ENCODE data around the gene PAX3.

Gene PAX3

GRCh38 chr2:222242532-222242931, 56.3 kb downstream of the PAX3 start:
- TF ChIP-seq GABPA (IDR thresholded peaks at IDR 0.05; ENCODE audit: low read depth) (no peak), SPI1 (IDR thresholded peaks at IDR 0.05; ENCODE audit: borderline replicate concordance, low read depth) (no peak), POLR2AphosphoS5 (IDR thresholded peaks at IDR 0.05; ENCODE audit: low read depth) (no peak), CTCF (IDR thresholded peaks at IDR 0.05; ENCODE audit: insufficient read depth, low read length) (no peak), REST (IDR thresholded peaks at IDR 0.05; ENCODE audit: insufficient replicate concordance, low read depth) (no peak)
- Histone ChIP-seq H3K27ac (replicated peaks) (no peak overlapping the region), H3K4me3 (replicated peaks; ENCODE audit: insufficient read depth, low read length) (no peak overlapping the region), H3K27me3 (ENCODE audit: insufficient read depth, poor library complexity, severe bottlenecking) (peaks cover 50% of the 10 kb centered on the region)
- no peak for DNase-seq (ENCODE audit: low read depth in 1 of 2, low spot score in 1 of 2)

GRCh38 chr2:222241128-222241870, 57.5 kb downstream of the PAX3 start:
- TF ChIP-seq SPI1 (IDR thresholded peaks at IDR 0.05; ENCODE audit: borderline replicate concordance, low read depth) (no peak), GABPA (IDR thresholded peaks at IDR 0.05; ENCODE audit: low read depth) (no peak), CTCF (IDR thresholded peaks at IDR 0.05; ENCODE audit: insufficient read depth, low read length) (no peak)
- Histone ChIP-seq H3K27ac (replicated peaks) (no peak overlapping the region), H3K4me3 (replicated peaks; ENCODE audit: insufficient read depth, low read length) (no peak overlapping the region), H3K27me3 (ENCODE audit: insufficient read depth, poor library complexity, severe bottlenecking) (peaks cover 56% of the 10 kb centered on the region)
- no peak for DNase-seq (ENCODE audit: low read depth in 1 of 2, low spot score in 1 of 2)

GRCh38 chr2:222240676-222241049, 58.1 kb downstream of the PAX3 start:
- Histone ChIP-seq H3K27me3 (ENCODE audit: insufficient read depth, poor library complexity, severe bottlenecking) (peaks cover 56% of the 10 kb centered on the region), H3K27ac (replicated peaks) (no peak overlapping the region), H3K4me3 (replicated peaks; ENCODE audit: insufficient read depth, low read length) (no peak overlapping the region)
- no peak for DNase-seq (ENCODE audit: low read depth in 1 of 2, low spot score in 1 of 2)
- no peak for TF ChIP-seq POLR2AphosphoS5 (IDR thresholded peaks at IDR 0.05; ENCODE audit: low read depth)
- no peak for TF ChIP-seq CTCF (IDR thresholded peaks at IDR 0.05; ENCODE audit: insufficient read depth, low read length)
- TF ChIP-seq SPI1 (IDR thresholded peaks at IDR 0.05; ENCODE audit: borderline replicate concordance, low read depth), result no peak
- TF ChIP-seq REST (IDR thresholded peaks at IDR 0.05; ENCODE audit: insufficient replicate concordance, low read depth), result no peak
- TF ChIP-seq GABPA (IDR thresholded peaks at IDR 0.05; ENCODE audit: low read depth), result no peak
